NCI-H345 (cell line): ENCODE data around the gene NDEL1.

ENCODE experiments used
- DNase-seq: peaks from one replicate; lab custom pipeline; 2025; lab: John Stamatoyannopoulos, UW

Gene NDEL1

GRCh38 chr17:8479431-8479947 lies 43.8 kb downstream of the NDEL1 start:
- DNase-seq, result no peak

GRCh38 chr17:8480011-8480976 lies 44.6 kb downstream of the NDEL1 start:
- no peak for DNase-seq

GRCh38 chr17:8481089-8481488 lies 45.4 kb downstream of the NDEL1 start:
- DNase-seq, result peak; percentile 60

GRCh38 chr17:8481703-8482102 lies 46.0 kb downstream of the NDEL1 start:
- no peak for DNase-seq

GRCh38 chr17:8482546-8482945 lies 46.9 kb downstream of the NDEL1 start:
- DNase-seq, result no peak

GRCh38 chr17:8484465-8484864 lies 48.8 kb downstream of the NDEL1 start:
- DNase-seq, result no peak

GRCh38 chr17:8485491-8485890 lies 49.8 kb downstream of the NDEL1 start:
- DNase-seq, result no peak

- no peak for DNase-seq
Observed at GRCh38 chr17:8487130-8487645, 51.5 kb downstream of the NDEL1 start.

GRCh38 chr17:8487743-8488142 lies 52.1 kb downstream of the NDEL1 start:
- DNase-seq, result no peak

- DNase-seq, result no peak
Observed at GRCh38 chr17:8488491-8488890, 52.8 kb downstream of the NDEL1 start.

- no peak for DNase-seq
Observed at GRCh38 chr17:8488901-8489300, 53.2 kb downstream of the NDEL1 start.

- DNase-seq, result no peak
Observed at GRCh38 chr17:8489841-8490240, 54.2 kb downstream of the NDEL1 start.

GRCh38 chr17:8490256-8491023 lies 54.8 kb downstream of the NDEL1 start:
- no peak for DNase-seq

- no peak for DNase-seq
Observed at GRCh38 chr17:8492121-8492520, 56.4 kb downstream of the NDEL1 start.

GRCh38 chr17:8494021-8494420 lies 58.3 kb downstream of the NDEL1 start:
- DNase-seq, result no peak

GRCh38 chr17:8494506-8495111 lies 58.9 kb downstream of the NDEL1 start:
- no peak for DNase-seq

- no peak for DNase-seq
Observed at GRCh38 chr17:8496081-8496480, 60.4 kb downstream of the NDEL1 start.

- DNase-seq, result no peak
Observed at GRCh38 chr17:8499171-8499570, 63.5 kb downstream of the NDEL1 start.

- no peak for DNase-seq
Observed at GRCh38 chr17:8499614-8500013, 63.9 kb downstream of the NDEL1 start.

- DNase-seq, result no peak
Observed at GRCh38 chr17:8500609-8501008, 64.9 kb downstream of the NDEL1 start.

- no peak for DNase-seq
Observed at GRCh38 chr17:8502126-8502525, 66.4 kb downstream of the NDEL1 start.

GRCh38 chr17:8503368-8503767 lies 67.7 kb downstream of the NDEL1 start:
- no peak for DNase-seq
